Activated CD8-positive, alpha-beta memory T cell treated with anti-CD3 and anti-CD28 coated beads for 36 hours (primary cell): ENCODE results near the gene RAB20. TPM values are rescaled to one million over a fixed set of nuclear protein-coding genes. Genes with fewer than 3 reads are reported as not detected.
"Not testable (repeated sequence)": the region's sequence is repeated elsewhere in the genome, so short reads cannot be mapped to it uniquely, and the experiment has no call there.

ENCODE experiments used
- CTCF ChIA-PET: fragments of 350-600 bp; sonication (Branson Sonifier 250); formaldehyde crosslinking; loops from one replicate; lab custom pipeline; 2021; ENCODE audit warnings: antibody characterized with exemption; lab: Charles Lee
- POLR2A ChIA-PET: fragments of 350-600 bp; sonication (Branson Sonifier 250); formaldehyde crosslinking; loops from one replicate; lab custom pipeline; 2021; ENCODE audit warnings: antibody characterized with exemption; lab: Charles Lee
- total RNA-seq, 2 experiments: library from RNA; stranded (reverse); gene quantifications; one replicate each; pipeline ENCODE4 v1.2.3, GENCODE V29; 2021

RAB20 gene
- total RNA-seq, 2 experiments from 2014 or later, result 2.3 TPM

DNA sequence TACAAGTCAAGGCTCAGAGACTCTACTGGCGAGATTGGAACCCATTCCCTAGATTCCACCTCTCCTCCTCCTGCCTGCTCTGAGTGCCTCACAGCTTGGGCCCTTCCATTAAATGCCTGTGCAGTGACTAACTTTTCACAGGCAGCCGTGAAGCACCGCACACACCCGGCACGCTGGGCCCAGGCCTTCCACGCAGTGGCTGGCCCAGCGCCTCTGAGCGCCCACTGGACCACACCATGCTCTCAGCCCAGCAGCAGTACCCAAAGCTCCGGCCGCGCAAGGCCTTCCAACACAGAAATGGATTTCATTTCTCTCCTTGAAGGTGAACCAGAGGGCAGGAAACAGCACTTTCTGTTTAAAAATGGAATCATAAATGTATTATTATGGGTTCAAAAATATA is 26.0 kb downstream of the RAB20 start:
- CTCF ChIA-PET, result no interaction called here

DNA sequence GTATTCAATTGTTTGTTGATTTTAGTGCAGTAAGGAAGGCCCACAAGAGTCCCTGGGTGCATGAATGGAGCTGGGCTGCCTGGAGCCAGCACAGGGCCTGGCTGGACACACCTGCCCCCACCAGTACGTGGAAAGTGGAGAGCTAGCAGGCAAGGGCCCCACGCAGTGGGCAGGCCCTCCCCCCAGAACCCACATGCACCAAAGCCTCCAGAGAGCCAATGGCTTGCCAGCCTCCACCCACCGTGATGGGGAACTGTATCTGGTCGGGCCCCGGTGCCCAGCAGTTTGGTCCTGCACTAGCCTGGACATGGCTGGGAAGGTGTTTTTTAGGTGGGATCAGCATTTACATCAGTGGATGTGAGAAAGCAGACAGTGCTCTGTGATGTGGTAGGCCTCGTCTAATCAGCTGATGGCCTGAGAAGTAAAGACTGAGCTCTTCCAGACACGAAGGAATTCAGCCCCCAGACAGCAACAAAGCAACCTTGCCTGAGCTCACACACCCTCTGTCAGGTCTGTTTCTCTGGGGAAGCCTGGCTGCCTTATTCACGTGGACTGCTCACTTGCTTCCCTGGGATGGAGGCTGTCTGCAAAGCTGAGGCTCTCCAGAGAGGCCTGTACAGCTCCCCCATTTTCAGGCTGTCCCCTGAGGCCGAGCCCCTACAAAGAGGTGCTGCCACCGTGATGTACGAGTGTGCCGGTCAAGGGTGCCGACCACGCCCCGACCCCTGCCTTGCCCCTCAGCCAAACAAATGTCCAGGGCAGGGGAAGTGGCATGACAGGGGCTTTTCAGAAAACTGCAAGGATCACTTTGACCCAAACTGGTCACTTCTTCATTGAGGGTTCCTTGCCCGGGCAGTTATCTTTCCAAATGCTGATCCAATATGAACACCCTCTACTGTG is 27.5 kb downstream of the RAB20 start:
- POLR2A ChIA-PET, result no interaction called here
- CTCF ChIA-PET, result no interaction called here

More for the DNA sequence above, 26.0 kb downstream of the RAB20 start:
- POLR2A ChIA-PET, result no interaction called here

DNA sequence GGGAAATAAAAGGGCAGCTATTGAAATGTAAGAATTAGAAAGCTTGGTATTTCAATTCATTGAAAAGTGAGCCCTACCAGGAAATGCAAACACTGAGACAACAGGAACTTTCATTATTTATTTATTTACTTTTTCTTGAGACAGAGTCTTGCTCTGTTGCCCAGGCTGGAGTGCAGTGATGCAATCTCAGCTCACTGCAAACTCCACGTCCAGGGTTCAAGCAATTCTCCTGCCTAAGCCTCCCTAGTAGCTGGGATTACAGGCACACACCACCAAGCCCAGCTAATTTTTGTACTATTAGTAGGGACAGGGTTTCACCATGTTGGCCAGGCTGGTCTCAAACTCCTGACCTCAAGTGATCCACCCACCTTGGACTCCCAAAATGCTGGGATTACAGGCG is 29.3 kb downstream of the RAB20 start:
- CTCF ChIA-PET, result interaction anchor here (0.6 kb wide), 1 partner anchor 10 kb away, joined by 3 read pairs; no protein-coding TSS in a partner anchor
- POLR2A ChIA-PET, result not testable (repeated sequence)

DNA sequence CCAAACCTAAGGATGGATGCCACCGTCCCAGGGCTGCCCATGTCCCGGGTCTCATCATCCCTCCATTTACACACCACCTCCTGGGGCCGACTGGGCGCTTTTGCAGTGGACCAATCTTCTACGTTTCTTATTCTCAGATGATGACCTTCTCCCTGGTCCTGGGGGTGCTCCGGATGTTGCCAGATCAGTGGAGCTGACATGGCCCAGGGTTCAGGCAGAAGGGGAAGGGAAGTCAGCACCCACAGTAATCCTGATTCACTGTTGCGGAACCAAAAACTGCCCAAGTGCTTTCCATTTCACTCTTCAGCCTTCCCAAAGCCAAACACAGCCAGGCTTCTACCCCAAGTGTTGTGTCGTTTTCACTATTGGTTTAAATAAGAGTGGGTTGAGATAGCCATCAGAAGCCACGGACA is 29.8 kb downstream of the RAB20 start:
- CTCF ChIA-PET, result no interaction called here
- POLR2A ChIA-PET, result no interaction called here

DNA sequence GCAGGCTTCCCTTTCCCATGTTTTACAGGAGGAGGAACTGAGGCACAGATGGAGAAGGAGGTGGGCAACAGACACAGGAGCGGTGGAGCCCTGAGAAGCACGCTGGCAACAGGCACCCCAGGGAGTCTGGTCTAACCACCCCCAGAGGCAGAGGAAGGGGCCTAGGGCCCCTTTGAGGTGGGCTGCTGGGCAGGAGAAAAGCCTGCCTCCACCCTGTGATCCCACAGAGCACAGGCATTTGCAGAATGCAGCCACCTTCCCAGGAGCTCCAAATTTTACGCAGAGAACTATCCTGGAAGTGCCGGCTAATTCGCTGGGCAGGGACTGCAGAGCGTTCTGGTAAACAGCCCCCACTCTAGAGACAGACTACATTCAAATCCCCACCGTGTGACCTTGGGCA is 30.4 kb downstream of the RAB20 start:
- POLR2A ChIA-PET, result no interaction called here
- CTCF ChIA-PET, result no interaction called here

DNA sequence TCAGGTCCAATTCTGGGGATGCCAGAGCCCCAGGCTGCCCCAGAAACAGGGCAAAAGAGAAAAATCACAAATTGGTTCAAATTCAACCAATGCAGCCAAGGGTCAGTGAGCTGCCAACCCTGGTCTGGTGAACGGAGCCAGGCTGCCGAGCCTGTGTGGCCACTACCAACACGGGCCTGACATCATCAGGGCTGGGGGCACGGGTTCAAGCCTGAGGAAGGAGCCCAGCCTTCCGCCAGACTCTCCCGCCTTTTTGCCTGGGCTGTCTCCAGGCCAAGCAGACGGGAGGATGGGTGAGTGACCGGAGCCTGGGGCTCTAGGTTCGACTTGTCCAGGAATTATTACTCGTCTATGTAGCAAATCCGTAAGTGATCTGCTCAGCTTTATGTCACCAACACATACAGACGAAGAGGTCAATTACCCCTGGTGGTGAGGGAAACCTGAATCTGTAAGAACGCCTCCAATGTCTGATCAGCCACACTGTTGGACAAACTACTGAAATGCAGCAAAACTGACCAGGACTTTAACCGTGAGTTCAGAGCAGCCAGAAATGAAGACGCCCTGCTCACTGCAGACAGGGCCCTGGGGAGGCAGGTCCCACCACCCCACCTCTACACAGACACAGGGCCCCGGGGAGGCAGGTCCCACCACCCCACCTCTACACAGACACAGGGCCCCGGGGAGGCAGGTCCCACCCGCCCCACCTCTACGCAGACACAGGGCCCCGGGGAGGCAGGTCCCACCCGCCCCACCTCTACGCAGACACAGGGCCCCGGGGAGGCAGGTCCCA is 31.8 kb downstream of the RAB20 start:
- POLR2A ChIA-PET, result no interaction called here
- CTCF ChIA-PET, result no interaction called here

DNA sequence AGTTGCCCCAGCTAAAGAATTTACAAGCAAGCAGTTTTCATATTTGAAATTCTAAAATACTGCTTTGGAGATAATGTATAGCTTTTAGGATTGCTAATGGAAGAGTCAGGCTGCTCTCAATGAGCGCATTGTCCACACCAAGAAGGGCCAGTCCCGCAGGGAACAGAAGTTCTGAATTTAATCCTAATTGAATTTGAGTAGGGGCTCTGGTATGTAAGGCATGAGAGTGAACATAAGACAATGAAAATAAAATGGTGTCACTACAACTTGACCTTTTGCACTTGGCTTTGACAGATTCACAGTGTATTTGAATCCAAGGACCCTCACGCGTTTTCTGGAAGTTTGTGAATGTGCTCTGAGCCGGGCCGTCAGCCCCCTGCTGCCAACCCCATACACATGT is 32.6 kb downstream of the RAB20 start:
- CTCF ChIA-PET, result no interaction called here
- POLR2A ChIA-PET, result no interaction called here

DNA sequence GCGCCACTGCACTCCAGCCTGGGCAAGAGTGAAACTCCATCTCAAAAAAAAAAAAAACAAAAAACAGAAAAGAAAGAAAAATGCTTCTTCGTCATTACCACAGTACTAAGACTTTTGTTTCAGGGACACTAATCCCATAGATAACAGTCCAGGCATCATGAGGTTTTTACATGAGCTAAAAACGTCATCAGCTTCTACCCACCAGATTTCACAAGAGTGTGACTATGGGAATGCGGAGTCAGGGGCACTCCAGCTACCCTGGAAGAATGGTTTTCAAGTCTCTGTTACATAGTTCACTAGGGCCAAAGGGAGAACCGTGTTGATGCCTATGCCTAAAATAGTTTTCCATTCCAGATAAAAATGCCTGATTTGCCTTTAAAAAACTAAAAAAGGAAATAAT is 33.2 kb downstream of the RAB20 start:
- ChIA-PET POLR2A (no interaction called here), CTCF (interaction anchor here (0.7 kb wide), 1 partner anchor 31 kb away, joined by 3 read pairs; no protein-coding TSS in a partner anchor)

DNA sequence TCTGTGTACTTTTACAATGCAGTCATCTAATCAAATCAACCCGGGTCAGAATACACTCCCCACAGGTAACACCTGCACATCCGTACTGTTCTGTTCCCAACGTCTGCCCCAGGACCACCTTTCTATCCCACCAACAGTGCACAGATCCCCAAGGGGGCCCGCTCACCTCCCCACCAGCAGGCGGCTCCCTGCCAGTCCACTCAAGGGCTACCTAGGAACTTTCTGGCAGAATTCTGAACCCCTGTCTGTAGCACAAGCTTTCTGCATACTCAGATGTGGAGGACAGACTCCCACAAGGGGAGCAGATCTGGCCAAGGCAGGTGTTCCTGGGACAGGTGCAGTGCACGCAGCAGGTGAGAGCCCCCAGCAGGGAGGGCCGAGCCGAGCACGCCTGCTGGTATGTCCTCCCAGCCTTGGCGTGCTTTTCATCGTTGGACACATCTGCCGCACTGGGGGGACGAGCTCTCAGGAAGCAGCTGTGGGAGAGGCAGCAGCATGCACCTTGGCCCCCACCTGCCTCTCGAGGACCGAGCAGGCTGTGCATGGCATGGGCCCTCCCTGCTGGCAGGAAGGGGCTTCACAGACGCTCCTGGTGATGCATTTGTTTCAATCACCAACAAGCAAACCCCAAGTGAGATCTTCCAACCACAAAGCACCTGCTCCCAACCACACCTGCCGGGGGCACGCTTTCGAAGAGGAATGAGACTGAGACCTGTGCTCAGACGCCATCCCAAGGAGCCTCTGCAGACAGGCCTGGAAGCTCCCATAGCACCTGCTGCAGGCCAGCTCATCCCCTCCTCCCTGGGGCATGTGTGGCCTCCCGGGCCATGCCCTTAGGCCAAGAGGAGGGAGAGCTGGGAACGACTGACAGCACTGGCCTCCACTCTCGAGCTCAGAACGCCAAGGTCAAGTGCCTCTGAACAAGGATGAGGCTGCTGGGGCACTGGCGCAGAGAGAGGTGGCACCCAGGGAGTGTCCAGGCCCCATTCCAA is 35.9 kb downstream of the RAB20 start:
- POLR2A ChIA-PET, result no interaction called here
- CTCF ChIA-PET, result interaction anchor here (1.0 kb wide), 1 partner anchor 10 kb away, joined by 3 read pairs; no protein-coding TSS in a partner anchor

DNA sequence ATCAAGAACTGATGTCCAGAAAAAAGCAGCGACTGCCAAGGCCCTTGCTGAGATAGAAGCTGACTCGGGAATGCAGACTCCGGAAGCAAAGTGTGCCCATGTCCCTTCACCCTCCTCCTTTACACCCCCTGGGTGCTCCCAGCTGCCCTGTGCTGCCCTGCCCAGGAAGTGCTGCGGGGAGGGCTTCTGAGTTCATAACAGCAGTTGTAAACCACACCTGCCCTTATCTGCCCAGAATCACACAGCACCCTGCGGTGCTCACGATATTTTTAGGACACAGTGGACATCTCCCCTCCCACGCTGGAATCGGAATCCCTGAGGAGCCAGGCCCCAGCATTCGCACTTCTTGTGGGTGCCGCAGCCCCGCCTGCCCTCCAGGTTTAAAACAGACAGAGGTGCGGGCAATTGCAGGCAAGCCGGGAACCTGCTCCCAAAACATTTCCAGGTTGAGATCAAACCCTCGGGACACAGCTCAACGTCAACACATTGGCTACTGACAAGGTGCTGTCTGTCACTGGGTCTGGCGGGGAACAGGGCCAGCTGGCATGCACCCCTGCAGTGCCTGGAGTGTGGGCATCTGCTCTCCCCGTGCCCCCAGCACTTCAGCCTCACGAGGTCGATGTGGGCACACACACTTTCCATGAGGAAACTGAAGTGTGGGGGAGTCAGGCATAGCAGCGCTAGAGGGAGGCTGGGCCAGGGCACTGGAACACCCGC is 36.8 kb downstream of the RAB20 start:
- POLR2A ChIA-PET, result no interaction called here
- CTCF ChIA-PET, result no interaction called here

DNA sequence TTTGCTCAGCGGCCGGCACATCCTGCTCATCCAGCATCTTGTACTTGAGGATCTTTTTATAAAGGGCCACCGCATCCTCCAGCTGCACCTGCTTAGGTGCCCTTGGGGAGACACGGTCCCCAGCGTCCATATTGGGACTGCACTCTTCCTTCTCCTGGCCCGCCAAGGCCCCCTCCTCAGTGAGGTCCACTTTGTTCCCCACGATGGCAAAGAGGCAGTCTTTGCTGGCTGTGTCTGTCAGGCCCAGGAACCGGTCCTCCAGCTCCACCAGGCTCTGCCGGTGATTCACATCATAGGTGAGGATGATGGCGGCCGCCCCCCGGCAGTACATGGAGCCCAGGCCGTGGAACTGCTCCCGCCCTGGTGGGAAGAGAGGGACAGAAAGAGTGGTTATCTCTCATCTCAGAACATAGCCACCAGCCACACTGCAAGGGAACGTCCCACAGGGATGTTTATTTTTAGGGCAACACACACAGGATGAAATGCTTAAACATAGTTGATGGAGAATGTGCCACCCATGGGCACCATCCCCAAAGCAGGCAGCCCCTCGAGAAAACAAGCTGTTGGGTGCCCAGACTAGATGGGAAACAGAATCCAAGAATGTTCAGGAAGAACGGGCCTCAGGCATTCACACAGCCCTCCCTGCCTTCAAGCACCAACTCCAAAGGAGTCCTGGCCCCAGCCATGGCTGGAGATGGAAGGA is 37.5 kb downstream of the RAB20 start:
- ChIA-PET POLR2A (no interaction called here), CTCF (no interaction called here)

DNA sequence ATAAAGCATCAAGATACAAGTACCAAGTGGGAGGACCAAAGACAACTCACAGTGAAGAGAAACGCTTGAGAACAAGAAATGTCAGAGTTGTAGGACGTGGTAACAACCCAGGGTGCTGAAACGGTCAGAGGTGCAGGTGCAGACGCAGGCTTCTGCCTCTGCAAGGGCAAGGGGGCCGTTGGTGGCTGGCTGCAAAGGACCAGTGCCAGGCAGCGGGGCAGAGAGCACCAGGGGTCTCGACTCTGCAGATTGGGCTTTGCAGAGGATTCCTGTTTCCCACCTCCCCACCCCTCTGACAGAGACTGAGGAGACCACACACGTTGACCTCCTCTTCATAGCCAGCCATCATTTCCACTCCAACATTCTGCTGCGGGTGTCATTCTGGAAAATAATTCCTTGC is 38.3 kb downstream of the RAB20 start:
- ChIA-PET POLR2A (no interaction called here), CTCF (no interaction called here)

DNA sequence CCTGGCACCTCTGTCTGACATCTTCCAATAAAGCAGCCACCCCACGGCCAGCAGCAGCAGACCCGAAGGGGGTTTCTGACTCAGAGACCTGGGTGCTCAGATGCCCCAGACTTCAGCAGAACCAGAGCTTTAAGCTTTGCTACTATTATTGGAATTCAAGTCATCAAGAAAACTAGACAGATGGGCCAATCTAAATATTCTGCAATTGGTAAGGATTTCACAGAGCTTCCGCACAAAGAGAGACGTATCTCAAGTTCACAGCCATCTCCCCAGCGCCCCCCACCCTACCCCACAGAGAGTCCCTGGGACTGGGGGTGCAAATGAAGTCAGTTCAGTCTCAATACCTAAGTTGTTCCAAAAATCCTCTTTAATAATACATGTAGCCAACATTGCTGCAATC is 38.8 kb downstream of the RAB20 start:
- ChIA-PET CTCF (no interaction called here), POLR2A (no interaction called here)

DNA sequence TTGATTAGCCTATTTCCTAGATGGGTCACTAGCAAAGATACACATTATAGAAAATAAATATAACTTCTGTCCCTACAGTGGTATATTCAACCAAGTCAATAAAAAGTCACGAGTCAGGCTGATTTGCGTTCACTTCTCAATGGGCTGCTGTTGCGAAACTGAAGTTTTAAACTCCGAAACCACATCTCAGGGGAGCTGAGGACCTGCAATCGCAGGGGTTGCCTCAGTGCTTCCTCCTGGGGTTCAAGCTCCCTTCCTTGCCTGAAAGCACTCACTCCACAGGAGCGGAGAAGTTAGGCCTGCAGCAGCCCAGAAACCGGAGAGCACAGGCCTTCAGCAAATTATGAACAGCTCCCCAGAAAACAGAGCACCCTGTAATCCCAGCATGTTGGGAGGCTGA is 39.6 kb downstream of the RAB20 start:
- POLR2A ChIA-PET, result no interaction called here
- CTCF ChIA-PET, result interaction anchor here (0.6 to 0.7 kb wide), 3 partner anchors 10 to 309 kb away, joined by 3 read pairs; no protein-coding TSS in a partner anchor

DNA sequence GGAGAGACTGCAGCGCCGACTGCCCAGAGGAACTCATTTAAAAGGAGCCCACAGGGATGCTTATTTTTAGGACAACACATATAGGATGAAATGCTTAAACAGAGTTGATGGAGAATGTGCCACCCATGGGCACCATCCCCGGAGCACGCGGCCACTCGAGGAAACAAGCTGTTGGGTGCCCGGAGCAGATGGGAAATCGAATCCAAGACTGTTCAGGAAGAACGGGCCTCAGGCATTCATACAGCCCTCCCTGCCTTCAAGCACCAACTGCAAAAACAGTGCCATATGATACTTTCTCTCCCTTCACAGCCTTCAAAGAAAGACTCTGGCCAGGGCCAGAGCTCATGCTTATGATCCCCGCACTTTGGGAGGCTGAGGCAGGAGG is 40.2 kb downstream of the RAB20 start:
- ChIA-PET CTCF (no interaction called here), POLR2A (no interaction called here)

DNA sequence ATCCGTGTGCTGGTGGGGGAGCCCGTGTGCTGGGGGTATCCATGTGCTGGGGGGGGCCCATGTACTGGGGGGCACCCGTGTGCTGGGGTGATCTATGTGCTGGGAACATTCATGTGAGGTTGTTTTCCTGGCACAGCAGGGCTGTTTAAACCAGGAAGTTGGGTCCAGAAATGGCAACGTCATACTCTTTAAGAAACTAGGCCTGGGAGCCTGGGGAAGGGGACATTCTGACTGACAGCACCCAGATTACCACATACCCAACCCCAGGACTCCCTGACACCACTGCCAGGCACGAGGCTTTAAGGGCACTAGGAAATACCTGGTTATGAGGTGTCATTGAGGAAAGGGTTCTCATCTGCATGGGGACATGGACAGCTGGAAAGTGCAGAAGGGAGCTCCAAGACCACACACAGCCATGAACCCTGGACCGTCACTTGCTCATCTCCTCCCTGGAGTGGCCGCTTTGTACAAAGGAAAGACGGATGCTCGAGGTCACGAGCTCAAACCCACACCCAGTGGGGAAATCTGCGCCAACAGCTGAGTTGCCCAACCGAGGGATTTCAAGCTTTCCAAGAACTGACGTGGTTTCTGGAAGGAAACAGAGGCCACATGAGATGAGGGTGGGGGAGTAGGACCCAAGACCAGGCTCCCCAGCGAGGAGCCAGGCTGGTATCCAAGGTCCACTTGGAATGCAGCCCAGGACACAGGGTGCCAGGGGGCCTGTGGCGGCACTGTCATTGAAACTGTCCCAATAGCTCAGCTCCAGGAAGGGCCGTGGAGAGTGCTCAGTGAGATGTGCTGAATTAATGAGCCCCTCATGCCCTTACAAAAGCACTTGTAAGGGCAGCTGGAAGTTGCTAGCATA is 40.9 kb downstream of the RAB20 start:
- CTCF ChIA-PET, result no interaction called here
- POLR2A ChIA-PET, result no interaction called here

DNA sequence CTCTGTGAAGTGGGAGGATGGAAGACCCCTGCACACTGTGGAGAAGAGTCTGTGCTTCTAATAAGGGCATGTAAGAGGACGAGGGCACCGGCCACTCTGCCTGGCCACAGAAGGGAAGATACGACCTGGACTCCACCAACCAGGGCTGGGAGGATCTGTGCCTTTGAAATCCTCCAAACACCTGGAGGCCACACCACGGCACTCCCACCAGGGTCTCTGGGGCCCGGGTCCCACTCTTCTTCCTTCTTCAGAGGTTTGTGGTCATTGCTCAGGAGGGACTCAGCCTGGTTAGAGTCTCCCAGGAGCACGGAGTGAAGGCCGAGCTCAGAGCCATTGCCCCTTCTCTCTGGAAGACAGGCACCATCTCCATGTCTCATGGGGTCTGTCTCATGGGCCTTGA is 42.0 kb downstream of the RAB20 start:
- CTCF ChIA-PET, result no interaction called here

More for the DNA sequence above, 42.0 kb downstream of the RAB20 start:
- POLR2A ChIA-PET, result no interaction called here
